SK-N-SH (cell line): ENCODE results near the gene MPDZ. TPM values are rescaled to one million over a fixed set of nuclear protein-coding genes. Genes with fewer than 3 reads are reported as not detected.

ENCODE experiments used
- CTCF ChIA-PET: fragments of 300-600, 350-600 bp; formaldehyde crosslinking; extraction: SDS; loops from one replicate; lab custom pipeline; 2021; lab: Yijun Ruan, JAX
- POLR2A ChIA-PET: fragments of 350-600 bp; sonication (Branson Sonifier 250); formaldehyde crosslinking; extraction: SDS; loops from one replicate; lab custom pipeline; 2020; ENCODE audit warnings: antibody characterized with exemption, inconsistent platforms; lab: Yijun Ruan, JAX
- DNase-seq: peaks from one replicate; pipeline ENCODE4 v3.0.0; 2012
- H2AFZ ChIP-seq: fragments of 200-600 bp; sonication (generic); 2 replicates; pipeline ENCODE4 v1.8.1; 2016; ENCODE audit warnings: antibody characterized with exemption, mild to moderate bottlenecking, low read depth
- H3F3A ChIP-seq: fragments of 200-600 bp; sonication (generic); replicated peaks from 2 replicates; pipeline ENCODE3; 2016; ENCODE audit warnings: antibody characterized with exemption, mild to moderate bottlenecking; ENCODE audit not compliant: insufficient read depth
- H3K27ac ChIP-seq, 2 experiments: fragments of 200-500 bp in 1 of 2; fragments of 200-600 bp in 1 of 2; sonication (Bioruptor generic) in 1 of 2; sonication (generic), shearing (Covaris generic) in 1 of 2; 2 replicates each; pipeline versions ENCODE4 v1.5.1 to v1.6.1; 2014 to 2016; ENCODE audit warnings: low read depth in 2 of 2, inconsistent platforms in 1 of 2, low read length in 1 of 2, mild to moderate bottlenecking in 1 of 2, mixed read lengths in 1 of 2
- H3K27me3 ChIP-seq: fragments of 200-600 bp; sonication (generic), shearing (Covaris generic); 2 replicates; pipeline ENCODE4 v1.6.1; 2016; ENCODE audit warnings: mixed run types; ENCODE audit not compliant: insufficient read depth
- H3K36me3 ChIP-seq, 2 experiments: fragments of 200-500 bp in 1 of 2; fragments of 200-600 bp in 1 of 2; sonication (Bioruptor generic) in 1 of 2; sonication (generic) in 1 of 2; replicated peaks in 1 of 2; 2 replicates each; pipeline versions ENCODE3 to v1.5.1; 2014 to 2016; ENCODE audit warnings: low read length in 1 of 2, mild to moderate bottlenecking in 1 of 2; ENCODE audit not compliant: insufficient read depth in 2 of 2, control insufficient read depth in 1 of 2
- H3K4me1 ChIP-seq, 2 experiments: fragments of 200-500 bp in 1 of 2; fragments of 200-600 bp in 1 of 2; sonication (Bioruptor generic) in 1 of 2; sonication (generic), shearing (Covaris generic) in 1 of 2; 2 replicates each; pipeline versions ENCODE4 v1.5.1 to v1.6.1; 2014 to 2016; ENCODE audit warnings: low read depth in 1 of 2, low read length in 1 of 2, mixed run types in 1 of 2; ENCODE audit not compliant: insufficient read depth in 2 of 2, control insufficient read depth in 1 of 2
- H3K4me2 ChIP-seq: fragments of 200-600 bp; sonication (generic), shearing (Covaris generic); 2 replicates; pipeline ENCODE4 v1.6.1; 2017; ENCODE audit warnings: mixed run types
- H3K4me3 ChIP-seq, 2 experiments: fragments of 200-500 bp in 1 of 2; fragments of 200-600 bp in 1 of 2; sonication (Bioruptor generic) in 1 of 2; sonication (generic), shearing (Covaris generic) in 1 of 2; 2 replicates each; pipeline versions ENCODE4 v1.5.1 to v1.8.1; 2014 to 2016; ENCODE audit warnings: low read depth in 2 of 2, inconsistent platforms in 1 of 2, low read length in 1 of 2, mild to moderate bottlenecking in 1 of 2, mixed read lengths in 1 of 2, moderate library complexity in 1 of 2
- H3K79me2 ChIP-seq: fragments of 200-600 bp; sonication (generic); 2 replicates; pipeline ENCODE4 v1.8.1; 2017; ENCODE audit warnings: mild to moderate bottlenecking; ENCODE audit not compliant: insufficient read depth
- H3K9ac ChIP-seq: fragments of 200-600 bp; sonication (generic); 2 replicates; pipeline ENCODE4 v1.6.1; 2017; ENCODE audit warnings: mixed run types
- H3K9me2 ChIP-seq: fragments of 200-600 bp; sonication (generic); 2 replicates; pipeline ENCODE4 v1.6.1; 2017; ENCODE audit warnings: mixed run types
- H3K9me3 ChIP-seq: fragments of 200-600 bp; sonication (generic); 2 replicates; pipeline ENCODE4 v1.6.1; 2017; ENCODE audit warnings: mixed run types, mild to moderate bottlenecking, moderate library complexity
- H4K20me1 ChIP-seq: fragments of 200-600 bp; sonication (generic); 2 replicates; pipeline ENCODE4 v1.6.1; 2017; ENCODE audit warnings: mild to moderate bottlenecking, mixed run types; ENCODE audit not compliant: insufficient read depth
- FOSL2 ChIP-seq: IDR thresholded peaks from 2 replicates; pipeline ENCODE4 v1.4.0; 2012; ENCODE audit warnings: low read depth, mild to moderate bottlenecking, moderate library complexity, borderline replicate concordance
- FOXJ3 ChIP-seq: sonication (generic); formaldehyde crosslinking; IDR thresholded peaks from 2 replicates; pipeline ENCODE4 v1.5.1; 2020; ENCODE audit warnings: mild to moderate bottlenecking, missing genetic modification reagents
- GABPA ChIP-seq: IDR thresholded peaks from 2 replicates; pipeline ENCODE4 v1.4.0; 2012; ENCODE audit warnings: low read depth, mild to moderate bottlenecking
- GATA2 ChIP-seq: sonication (generic); formaldehyde crosslinking; IDR thresholded peaks from 2 replicates; pipeline ENCODE4 v1.5.0; 2020; ENCODE audit warnings: mild to moderate bottlenecking, missing genetic modification reagents
- JUND ChIP-seq: IDR thresholded peaks from 2 replicates; pipeline ENCODE4 v1.4.0; 2012
- MEF2A ChIP-seq: IDR thresholded peaks from 2 replicates; pipeline ENCODE4 v1.4.0; 2012; ENCODE audit warnings: low read depth, borderline replicate concordance
- MXI1 ChIP-seq: IDR thresholded peaks from 2 replicates; pipeline ENCODE4 v1.6.1; 2012; ENCODE audit warnings: mild to moderate bottlenecking, low read depth, low read length, improper control_type of control experiment
- POLR2AphosphoS5 ChIP-seq: IDR thresholded peaks from 2 replicates; pipeline ENCODE4 v1.6.1; 2012; ENCODE audit warnings: low read depth, low read length
- RAD21 ChIP-seq: IDR thresholded peaks from 2 replicates; pipeline ENCODE4 v1.6.1; 2012; ENCODE audit warnings: mild to moderate bottlenecking, low read length
- RCOR1 ChIP-seq: fragments of 150-350 bp; IDR thresholded peaks from 2 replicates; pipeline ENCODE4 v1.6.1; 2017; ENCODE audit warnings: antibody characterized with exemption, low read length
- TAF1 ChIP-seq: IDR thresholded peaks from 2 replicates; pipeline ENCODE4 v1.6.1; 2012; ENCODE audit warnings: low read depth, mild to moderate bottlenecking, low read length, moderate library complexity, borderline replicate concordance
- YY1 ChIP-seq: IDR thresholded peaks from 2 replicates; pipeline ENCODE4 v1.4.0; 2012; ENCODE audit warnings: low read depth, mild to moderate bottlenecking
- WGBS: methylation state at CpG from one replicate; pipeline ENCODE4 v1.1.6; 2017; ENCODE audit warnings: low lambda C conversion rate; 5-methylcytosine and 5-hydroxymethylcytosine counted together
- polyA plus RNA-seq, 3 experiments: library from polyadenylated mRNA; depleted of rRNA; stranded (reverse); fragments of >200 nt; gene quantifications; 2 replicates each; pipeline ENCODE4 v1.2.3, GENCODE V29; 2012
- TF ChIP-seq, protein P1 (sequence below): IDR thresholded peaks from 2 replicates; pipeline ENCODE4; 2012
- TF ChIP-seq, protein P2 (sequence below): fragments of 150-350 bp; IDR thresholded peaks from 2 replicates; pipeline ENCODE4 v1.6.1; 2016; ENCODE audit warnings: mild to moderate bottlenecking, low read depth, low read length
- TF ChIP-seq, protein P3 (sequence below): IDR thresholded peaks from 2 replicates; pipeline ENCODE4 v1.4.0; 2012; ENCODE audit warnings: low read depth, borderline replicate concordance
- TF ChIP-seq, protein P4 (sequence below): IDR thresholded peaks from 2 replicates; pipeline ENCODE4 v1.4.0; 2012; ENCODE audit warnings: low read depth, borderline replicate concordance
- TF ChIP-seq, protein P5 (sequence below): fragments of 150-350 bp; IDR thresholded peaks from 2 replicates; pipeline ENCODE4 v1.6.1; 2017; ENCODE audit warnings: antibody characterized with exemption, low read length, low read depth, borderline replicate concordance

Gene MPDZ
- polyA plus RNA-seq, 1 of the 3 experiments (the other 2 are of a cell fraction): 20.5 TPM

DNA sequence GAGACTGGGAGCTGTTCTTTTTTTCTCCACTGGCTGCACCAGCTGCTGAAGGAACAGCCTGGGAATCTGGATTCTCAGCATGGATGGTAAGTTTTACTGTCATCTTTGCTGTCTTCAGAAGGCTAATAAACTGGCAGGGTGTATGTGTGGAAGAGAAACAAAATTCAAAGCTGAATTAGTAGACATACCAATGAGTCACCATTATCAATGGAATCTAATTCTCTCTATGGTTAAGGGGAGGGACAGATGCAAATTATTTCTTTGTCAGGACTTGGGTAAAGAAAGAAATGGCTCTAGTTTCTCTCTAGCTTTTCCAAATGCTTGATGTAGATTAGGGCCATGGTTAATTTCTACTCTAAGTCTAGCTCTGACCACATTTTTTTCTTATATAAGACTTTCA is 154.2 kb downstream of the MPDZ start:
- no peaks in the 10 kb centered on the region for H3K27me3 ChIP-seq
- no peaks in the 10 kb centered on the region for H3K79me2 ChIP-seq
- no peaks in the 10 kb centered on the region for H3K9me2 ChIP-seq
- H4K20me1 ChIP-seq: no peaks in the 10 kb centered on the region
- peak overlapping the region in 1 of 2 experiments; percentile 6; a peak in 1 of 4 replicates for H3K27ac ChIP-seq
- ChIA-PET POLR2A (no interaction called here), CTCF (interaction anchor here (1.2 to 1.6 kb wide), 3 partner anchors 37 to 349 kb away, joined by 3 to 5 read pairs (median 4); no protein-coding TSS in a partner anchor)
- no peak overlapping the region for H2AFZ ChIP-seq
- no peaks in the 10 kb centered on the region for H3K9me3 ChIP-seq
- H3K4me1 ChIP-seq: no peaks in the 10 kb centered on the region
- no peaks in the 10 kb centered on the region for H3F3A ChIP-seq
- TF ChIP-seq, protein P1, sequence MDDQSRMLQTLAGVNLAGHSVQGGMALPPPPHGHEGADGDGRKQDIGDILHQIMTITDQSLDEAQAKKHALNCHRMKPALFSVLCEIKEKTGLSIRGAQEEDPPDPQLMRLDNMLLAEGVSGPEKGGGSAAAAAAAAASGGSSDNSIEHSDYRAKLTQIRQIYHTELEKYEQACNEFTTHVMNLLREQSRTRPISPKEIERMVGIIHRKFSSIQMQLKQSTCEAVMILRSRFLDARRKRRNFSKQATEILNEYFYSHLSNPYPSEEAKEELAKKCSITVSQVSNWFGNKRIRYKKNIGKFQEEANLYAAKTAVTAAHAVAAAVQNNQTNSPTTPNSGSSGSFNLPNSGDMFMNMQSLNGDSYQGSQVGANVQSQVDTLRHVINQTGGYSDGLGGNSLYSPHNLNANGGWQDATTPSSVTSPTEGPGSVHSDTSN: no peak
- TF ChIP-seq RAD21: no peak
- TF ChIP-seq, protein P2, sequence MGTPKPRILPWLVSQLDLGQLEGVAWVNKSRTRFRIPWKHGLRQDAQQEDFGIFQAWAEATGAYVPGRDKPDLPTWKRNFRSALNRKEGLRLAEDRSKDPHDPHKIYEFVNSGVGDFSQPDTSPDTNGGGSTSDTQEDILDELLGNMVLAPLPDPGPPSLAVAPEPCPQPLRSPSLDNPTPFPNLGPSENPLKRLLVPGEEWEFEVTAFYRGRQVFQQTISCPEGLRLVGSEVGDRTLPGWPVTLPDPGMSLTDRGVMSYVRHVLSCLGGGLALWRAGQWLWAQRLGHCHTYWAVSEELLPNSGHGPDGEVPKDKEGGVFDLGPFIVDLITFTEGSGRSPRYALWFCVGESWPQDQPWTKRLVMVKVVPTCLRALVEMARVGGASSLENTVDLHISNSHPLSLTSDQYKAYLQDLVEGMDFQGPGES: no peak
- TF ChIP-seq JUND: peak; percentile 30; the same call in 1 of the 2 replicates
- TF ChIP-seq FOSL2: 0 out of 2 replicates have a peak, but pooled peaks have one; percentile 12
- TF ChIP-seq GABPA: no peak
- TF ChIP-seq, all 33 proteins: peak for 2
- no peak overlapping the region for H3K9ac ChIP-seq
- no peak overlapping the region for H3K4me2 ChIP-seq
- no peak overlapping the region for H3K4me3 ChIP-seq
- no peak for DNase-seq
- H3K36me3 ChIP-seq: peaks cover 58 to 66% of the 10 kb centered on the region in 2 experiments

DNA sequence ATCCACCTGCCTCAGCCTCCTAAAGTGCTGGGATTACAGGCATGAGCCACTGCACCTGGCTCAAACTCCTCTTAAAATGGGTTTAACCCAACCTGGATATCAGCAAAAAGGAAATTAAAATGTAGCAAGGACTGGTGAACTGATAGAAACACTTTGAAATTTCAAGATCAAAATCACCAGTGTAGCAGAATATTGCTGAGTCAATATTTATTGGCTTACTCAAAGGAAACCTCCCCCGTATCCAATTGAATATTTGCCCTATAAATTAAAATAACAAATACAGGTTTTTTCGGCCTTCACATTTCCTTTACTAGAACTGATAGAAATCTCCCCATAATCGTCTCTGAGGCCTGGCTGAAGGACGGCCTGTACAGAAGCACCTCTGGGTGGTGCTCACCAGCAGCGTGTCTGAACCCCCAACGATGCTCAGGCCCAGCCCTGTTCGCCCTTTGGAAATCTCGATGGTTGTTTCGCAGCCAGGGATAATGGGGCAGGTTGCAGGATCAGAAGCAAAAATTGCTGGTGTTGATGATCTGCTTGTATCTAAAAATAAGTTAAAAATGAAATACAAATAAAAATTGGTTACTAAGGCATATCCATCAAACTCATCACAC is 156.6 kb downstream of the MPDZ start:
- Histone ChIP-seq H3K79me2 (no peaks in the 10 kb centered on the region), H3K27me3 (no peaks in the 10 kb centered on the region), H3K4me2 (no peak overlapping the region), H4K20me1 (no peaks in the 10 kb centered on the region), H3K9ac (no peak overlapping the region)
- 93% methylated on average over 9 of the region's 9 CpGs for WGBS
- no peak for TF ChIP-seq YY1
- no peak for TF ChIP-seq MXI1
- TF ChIP-seq, protein P1: no peak
- TF ChIP-seq, protein P2: no peak
- TF ChIP-seq MEF2A: no peak
- TF ChIP-seq, protein P3, sequence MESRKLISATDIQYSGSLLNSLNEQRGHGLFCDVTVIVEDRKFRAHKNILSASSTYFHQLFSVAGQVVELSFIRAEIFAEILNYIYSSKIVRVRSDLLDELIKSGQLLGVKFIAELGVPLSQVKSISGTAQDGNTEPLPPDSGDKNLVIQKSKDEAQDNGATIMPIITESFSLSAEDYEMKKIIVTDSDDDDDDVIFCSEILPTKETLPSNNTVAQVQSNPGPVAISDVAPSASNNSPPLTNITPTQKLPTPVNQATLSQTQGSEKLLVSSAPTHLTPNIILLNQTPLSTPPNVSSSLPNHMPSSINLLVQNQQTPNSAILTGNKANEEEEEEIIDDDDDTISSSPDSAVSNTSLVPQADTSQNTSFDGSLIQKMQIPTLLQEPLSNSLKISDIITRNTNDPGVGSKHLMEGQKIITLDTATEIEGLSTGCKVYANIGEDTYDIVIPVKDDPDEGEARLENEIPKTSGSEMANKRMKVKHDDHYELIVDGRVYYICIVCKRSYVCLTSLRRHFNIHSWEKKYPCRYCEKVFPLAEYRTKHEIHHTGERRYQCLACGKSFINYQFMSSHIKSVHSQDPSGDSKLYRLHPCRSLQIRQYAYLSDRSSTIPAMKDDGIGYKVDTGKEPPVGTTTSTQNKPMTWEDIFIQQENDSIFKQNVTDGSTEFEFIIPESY: no peak
- no peak for TF ChIP-seq POLR2AphosphoS5
- TF ChIP-seq TAF1: no peak
- no peak for TF ChIP-seq RCOR1
- TF ChIP-seq, protein P4, sequence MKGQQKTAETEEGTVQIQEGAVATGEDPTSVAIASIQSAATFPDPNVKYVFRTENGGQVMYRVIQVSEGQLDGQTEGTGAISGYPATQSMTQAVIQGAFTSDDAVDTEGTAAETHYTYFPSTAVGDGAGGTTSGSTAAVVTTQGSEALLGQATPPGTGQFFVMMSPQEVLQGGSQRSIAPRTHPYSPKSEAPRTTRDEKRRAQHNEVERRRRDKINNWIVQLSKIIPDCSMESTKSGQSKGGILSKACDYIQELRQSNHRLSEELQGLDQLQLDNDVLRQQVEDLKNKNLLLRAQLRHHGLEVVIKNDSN: no peak
- TF ChIP-seq, protein P5, sequence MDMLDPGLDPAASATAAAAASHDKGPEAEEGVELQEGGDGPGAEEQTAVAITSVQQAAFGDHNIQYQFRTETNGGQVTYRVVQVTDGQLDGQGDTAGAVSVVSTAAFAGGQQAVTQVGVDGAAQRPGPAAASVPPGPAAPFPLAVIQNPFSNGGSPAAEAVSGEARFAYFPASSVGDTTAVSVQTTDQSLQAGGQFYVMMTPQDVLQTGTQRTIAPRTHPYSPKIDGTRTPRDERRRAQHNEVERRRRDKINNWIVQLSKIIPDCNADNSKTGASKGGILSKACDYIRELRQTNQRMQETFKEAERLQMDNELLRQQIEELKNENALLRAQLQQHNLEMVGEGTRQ: no peak
- TF ChIP-seq RAD21: no peak
- TF ChIP-seq FOXJ3: no peak
- TF ChIP-seq GATA2 (CRISPR knock-in tag): no peak
- TF ChIP-seq, all 33 proteins: peak for 0
- H3K9me2 ChIP-seq: no peaks in the 10 kb centered on the region
- no peak for DNase-seq
- H3K9me3 ChIP-seq: no peaks in the 10 kb centered on the region
- peaks cover 65 to 77% of the 10 kb centered on the region in 2 experiments for H3K36me3 ChIP-seq
- no peaks in the 10 kb centered on the region for H3K4me1 ChIP-seq
- ChIA-PET POLR2A (no interaction called here), CTCF (interaction anchor here (0.9 kb wide), 1 partner anchor 14 kb away, joined by 3 read pairs; no protein-coding TSS in a partner anchor)
- H3K4me3 ChIP-seq: no peak overlapping the region
- H2AFZ ChIP-seq: no peak overlapping the region
- no peaks in the 10 kb centered on the region for H3F3A ChIP-seq
- H3K27ac ChIP-seq: no peak overlapping the region
